ENCODE measurements around the gene PTTG1. TPM values are rescaled to one million over a fixed set of nuclear protein-coding genes. Genes with fewer than 3 reads are reported as not detected.

The PTTG1 gene
- total and polyA plus RNA-seq, 2 donors (not counting 1 experiment from before 2014, with no cell fraction given), result 8.1 to 15.4 TPM

GRCh38 chr5:160434022-160434531 lies 12.4 kb downstream of the PTTG1 start:
- H3K27me3 ChIP-seq (replicated peaks in 1 of 4; ENCODE audit: control extremely low read depth in 1 of 4, control insufficient read depth in 3 of 4, insufficient read depth in 4 of 4, low read length in 3 of 4), result no peaks in the 10 kb centered on the region
- H3K4me2 ChIP-seq (replicated peaks; ENCODE audit: low read depth, low read length, poor library complexity, severe bottlenecking), result peak overlapping the region; percentile 73
- H3K4me1 ChIP-seq (ENCODE audit: control insufficient read depth in 2 of 2, insufficient read depth in 2 of 2, low read length in 2 of 2), result peaks cover 38 to 46% of the 10 kb centered on the region in 2 donors
- Mint-ChIP-seq H3K9me3 (ENCODE audit: insufficient read depth) (no peaks in the 10 kb centered on the region), H3K27ac (peak overlapping the region; percentile 62), H3K4me1 (peaks cover 54% of the 10 kb centered on the region), H3K27me3 (no peaks in the 10 kb centered on the region), H3K4me3 (peak overlapping the region; percentile 38)
- no peak overlapping the region for H3K27ac ChIP-seq (ENCODE audit: low read length in 2 of 2)
- no peaks in the 10 kb centered on the region for H4K20me1 ChIP-seq (ENCODE audit: control insufficient read depth, insufficient read depth, low read length, poor library complexity, severe bottlenecking)
- ATAC-seq (ENCODE audit: low read depth), result peak; percentile 73
- CTCF ChIA-PET, result interaction anchor here (1.0 to 1.9 kb wide), 2 partner anchors 11 to 33 kb away, joined by 4 to 6 read pairs; no protein-coding TSS in a partner anchor
- peak overlapping the region in 4 of 5 experiments; percentile 0 to 48 (median 8) for H3K4me3 ChIP-seq (ENCODE audit: control extremely low read depth in 1 of 5, extremely low read depth in 1 of 5, insufficient read depth in 1 of 5, low read depth in 2 of 5, low read length in 4 of 5)
- H3K79me2 ChIP-seq (ENCODE audit: control insufficient read depth, insufficient read depth, low read length), result peaks cover 5% of the 10 kb centered on the region
- H3K9ac ChIP-seq (ENCODE audit: low read length), result peak overlapping the region; percentile 38
- H2AFZ ChIP-seq (ENCODE audit: insufficient read depth, low read depth, low read length, poor library complexity, severe bottlenecking), result peak overlapping the region; percentile 51
- peak; percentile 78 for DNase-seq
- intact Hi-C loops (cut with micrococcal nuclease), result loop anchor here (1.0 to 10.0 kb wide), 2 partner anchors 12 to 1111 kb away; partner anchors contain the start of gene GABRB2
- POLR2A ChIA-PET, result interaction anchor here (1.2 to 1.5 kb wide), 2 partner anchors 9 to 16 kb away, joined by 4 to 6 read pairs; partner anchors contain the start of gene SLU7
- no peaks in the 10 kb centered on the region for H3K36me3 ChIP-seq (replicated peaks in 1 of 2; ENCODE audit: control extremely low read depth in 1 of 2, control insufficient read depth in 1 of 2, extremely low read depth in 1 of 2, insufficient read depth in 2 of 2, low read length in 1 of 2)
- WGBS (ENCODE audit: insufficient coverage), result 26% methylated on average over 9 of the region's 9 CpGs
- H3K9me3 ChIP-seq (ENCODE audit: control extremely low read depth in 1 of 3, control insufficient read depth in 2 of 3, insufficient read depth in 1 of 3, low read length in 2 of 3), result no peaks in the 10 kb centered on the region
- TF ChIP-seq CTCF (IDR thresholded peaks at IDR 0.05), result no peak
- no peak for TF ChIP-seq EZH2 (IDR thresholded peaks at IDR 0.05; ENCODE audit: borderline replicate concordance, insufficient read depth, low read depth, low read length, poor library complexity, severe bottlenecking)

- TF ChIP-seq CTCF (IDR thresholded peaks at IDR 0.05), result no peak
- no peaks in the 10 kb centered on the region for H3K36me3 ChIP-seq (replicated peaks in 1 of 2; ENCODE audit: control extremely low read depth in 1 of 2, control insufficient read depth in 1 of 2, extremely low read depth in 1 of 2, insufficient read depth in 2 of 2, low read length in 1 of 2)
- H3K27ac ChIP-seq (ENCODE audit: low read length in 2 of 2), result no peak overlapping the region
- Mint-ChIP-seq H3K4me3 (no peak overlapping the region), H3K27ac (no peak overlapping the region), H3K27me3 (no peaks in the 10 kb centered on the region), H3K9me3 (ENCODE audit: insufficient read depth) (no peaks in the 10 kb centered on the region), H3K4me1 (peaks cover 60% of the 10 kb centered on the region)
- peaks cover 38 to 46% of the 10 kb centered on the region in 2 donors for H3K4me1 ChIP-seq (ENCODE audit: control insufficient read depth in 2 of 2, insufficient read depth in 2 of 2, low read length in 2 of 2)
- no peak overlapping the region for H3K9ac ChIP-seq (ENCODE audit: low read length)
- H3K9me3 ChIP-seq (ENCODE audit: control extremely low read depth in 1 of 3, control insufficient read depth in 2 of 3, insufficient read depth in 1 of 3, low read length in 2 of 3), result no peaks in the 10 kb centered on the region
- H4K20me1 ChIP-seq (ENCODE audit: control insufficient read depth, insufficient read depth, low read length, poor library complexity, severe bottlenecking), result no peaks in the 10 kb centered on the region
- POLR2A ChIA-PET, result no interaction called here
- 63% methylated on average over 1 of the region's 1 CpG for WGBS (ENCODE audit: insufficient coverage)
- no peaks in the 10 kb centered on the region for H3K27me3 ChIP-seq (replicated peaks in 1 of 4; ENCODE audit: control extremely low read depth in 1 of 4, control insufficient read depth in 3 of 4, insufficient read depth in 4 of 4, low read length in 3 of 4)
- no peak overlapping the region for H3K4me3 ChIP-seq (ENCODE audit: control extremely low read depth in 1 of 5, extremely low read depth in 1 of 5, insufficient read depth in 1 of 5, low read depth in 2 of 5, low read length in 4 of 5)
- CTCF ChIA-PET, result interaction anchor here (0.9 to 1.3 kb wide), 3 partner anchors 11 to 72 kb away, joined by 3 to 5 read pairs (median 5); no protein-coding TSS in a partner anchor
- DNase-seq (no peak), ATAC-seq (ENCODE audit: low read depth) (no peak)
- H3K79me2 ChIP-seq (ENCODE audit: control insufficient read depth, insufficient read depth, low read length), result peaks cover 5% of the 10 kb centered on the region
- H3K4me2 ChIP-seq (replicated peaks; ENCODE audit: low read depth, low read length, poor library complexity, severe bottlenecking), result no peak overlapping the region
- H2AFZ ChIP-seq (ENCODE audit: insufficient read depth, low read depth, low read length, poor library complexity, severe bottlenecking), result no peak overlapping the region
- intact Hi-C loops (cut with micrococcal nuclease), result loop anchor here (5.0 to 10.0 kb wide), 2 partner anchors 352 to 1109 kb away; partner anchors contain the start of gene GABRB2
Measured at GRCh38 chr5:160435532-160435931, 13.9 kb downstream of the PTTG1 start.

Measured in B cell (primary cell).